NB4 (cell line): ENCODE results near the gene COL6A3.

Source experiments
- DNase-seq: peaks from one replicate; pipeline ENCODE4 v3.0.0; 2010; ENCODE audit warnings: low read depth
- H3K4me3 ChIP-seq: one replicate; pipeline ENCODE4 v1.5.1; 2011; ENCODE audit warnings: mild to moderate bottlenecking, low read depth, low read length, moderate library complexity
- CTCF ChIP-seq: IDR thresholded peaks from one replicate; pipeline ENCODE4 v1.5.1; 2012; ENCODE audit warnings: low read depth, low read length
- MYC ChIP-seq: IDR thresholded peaks from 2 replicates; pipeline ENCODE4 v1.6.1; 2011; ENCODE audit warnings: low read depth, low read length
- POLR2A ChIP-seq: IDR thresholded peaks from 2 replicates; pipeline ENCODE4 v1.6.1; 2011; ENCODE audit warnings: mild to moderate bottlenecking; ENCODE audit not compliant: insufficient read length; ENCODE audit errors: extremely low read depth
- TF ChIP-seq, protein P1 (sequence below): IDR thresholded peaks from 2 replicates; pipeline ENCODE4 v1.6.1; 2011; ENCODE audit warnings: low read depth, low read length

COL6A3 gene

DNA sequence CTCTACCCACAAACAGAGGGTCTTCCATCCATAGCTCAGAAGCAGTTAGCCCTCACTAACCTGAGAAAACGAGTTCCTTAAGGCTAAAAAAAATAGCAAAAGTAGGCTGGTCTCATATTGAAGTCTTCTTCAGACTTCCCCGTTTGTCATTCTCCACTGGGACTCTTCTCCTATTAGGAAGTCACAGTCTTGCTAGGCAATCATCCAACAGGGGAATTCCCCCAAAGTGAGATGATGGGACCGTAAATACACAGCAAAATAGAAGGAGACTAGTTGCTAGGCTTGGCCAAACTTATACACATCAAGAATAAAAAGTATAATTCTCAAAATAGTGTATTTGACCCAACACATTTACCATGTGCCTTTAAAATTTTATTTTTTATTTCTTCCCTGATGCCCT is 34.3 kb downstream of the COL6A3 start:
- no peak overlapping the region for H3K4me3 ChIP-seq
- TF ChIP-seq, protein P1, sequence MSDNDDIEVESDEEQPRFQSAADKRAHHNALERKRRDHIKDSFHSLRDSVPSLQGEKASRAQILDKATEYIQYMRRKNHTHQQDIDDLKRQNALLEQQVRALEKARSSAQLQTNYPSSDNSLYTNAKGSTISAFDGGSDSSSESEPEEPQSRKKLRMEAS, result no peak
- TF ChIP-seq CTCF (no peak), MYC (no peak), POLR2A (no peak)
- DNase-seq, result no peak

DNA sequence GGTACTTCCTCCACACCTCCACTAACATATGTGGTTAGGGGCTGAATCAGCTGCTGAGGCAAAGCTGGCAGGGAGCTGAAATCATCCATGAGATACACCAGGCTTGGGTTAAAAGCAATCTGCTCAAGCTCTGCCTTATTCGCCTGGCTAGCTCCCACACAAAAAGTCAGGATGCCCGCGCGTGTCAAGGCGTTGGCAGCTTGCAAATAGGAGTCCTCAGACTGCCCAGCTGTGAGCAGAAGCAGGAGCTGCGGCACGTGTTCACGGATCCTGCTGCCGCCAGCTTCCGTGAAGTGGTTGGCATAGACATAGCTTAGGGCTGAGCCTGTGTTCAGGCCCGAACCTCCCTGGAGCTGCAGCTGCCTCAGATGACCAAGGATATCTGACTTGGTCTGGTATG is 35.3 kb downstream of the COL6A3 start:
- no peak overlapping the region for H3K4me3 ChIP-seq
- TF ChIP-seq CTCF (no peak), MYC (no peak)
- TF ChIP-seq, protein P1, result no peak
- DNase-seq, result no peak

DNA sequence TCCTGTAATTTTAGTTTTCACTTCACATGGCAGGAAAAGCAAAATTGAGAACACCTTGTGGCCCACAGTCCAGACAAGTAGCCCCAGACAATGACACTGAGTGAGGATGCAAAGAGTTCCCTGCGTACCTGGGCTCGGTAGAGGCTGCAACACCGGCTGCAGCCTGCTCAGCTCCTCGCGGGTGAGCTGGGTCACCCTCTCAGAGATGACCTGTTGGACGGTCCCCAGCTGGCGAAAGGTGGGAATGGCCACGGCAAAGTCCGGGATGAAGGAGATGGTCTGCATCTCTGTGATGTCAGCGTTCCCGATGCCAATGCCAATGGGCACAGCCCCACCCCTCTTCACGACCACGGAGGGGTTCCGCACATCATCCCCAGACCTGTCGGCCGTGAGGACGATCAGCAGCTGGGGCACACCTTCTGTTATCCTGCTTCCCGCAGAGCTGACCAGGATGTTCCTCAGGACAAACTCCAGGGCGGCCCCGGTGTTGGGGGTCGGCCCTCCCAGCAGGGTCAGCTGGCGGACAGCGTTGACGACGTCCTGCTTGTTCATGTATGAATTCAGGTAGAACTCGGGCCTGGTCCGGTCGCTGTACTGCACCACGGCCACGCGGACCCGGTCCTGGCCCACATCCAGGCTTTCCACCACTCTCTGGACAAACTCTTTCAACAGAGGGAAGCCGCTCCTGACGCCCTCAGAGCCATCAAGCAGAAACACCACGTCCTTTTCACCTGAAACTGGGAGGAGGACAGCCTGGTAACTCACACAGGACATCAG is 39.5 kb downstream of the COL6A3 start:
- H3K4me3 ChIP-seq, result no peak overlapping the region
- TF ChIP-seq CTCF, result no peak
- no peak for TF ChIP-seq MYC
- no peak for TF ChIP-seq POLR2A
- TF ChIP-seq, protein P1, result no peak
- no peak for DNase-seq

DNA sequence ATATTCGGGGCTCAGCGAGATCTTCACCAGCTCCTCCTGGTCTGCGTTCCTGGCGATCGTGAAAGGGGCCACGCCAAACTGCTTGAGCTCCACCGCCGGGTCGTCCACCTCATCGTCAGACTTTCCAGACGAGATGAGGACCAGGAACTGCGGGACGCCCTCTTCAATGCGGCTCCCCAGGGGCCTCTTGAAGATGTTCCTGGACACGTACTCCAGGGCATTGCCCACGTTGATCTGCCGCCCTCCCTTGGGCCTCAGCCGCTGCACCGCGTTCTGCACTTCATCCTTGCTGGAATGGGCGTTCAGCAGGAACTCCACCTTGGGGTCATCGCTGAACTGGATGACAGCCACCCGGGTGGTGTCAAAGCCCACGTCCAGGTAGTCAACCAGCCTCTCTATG is 42.1 kb downstream of the COL6A3 start:
- TF ChIP-seq POLR2A, result no peak
- TF ChIP-seq, protein P1, result no peak
- no peak for TF ChIP-seq CTCF
- no peak for TF ChIP-seq MYC
- no peak for DNase-seq
- no peak overlapping the region for H3K4me3 ChIP-seq

- DNase-seq, result no peak
Measured at GRCh38 chr2:237365671-237366070, 48.3 kb downstream of the COL6A3 start.

More at GRCh38 chr2:237365671-237366070, 48.3 kb downstream of the COL6A3 start:
- H3K4me3 ChIP-seq, result no peak overlapping the region
- TF ChIP-seq MYC (no peak), POLR2A (no peak), CTCF (no peak)
- TF ChIP-seq, protein P1, result no peak
